ENCODE results near the gene GNG2. TPM values are rescaled to one million over a fixed set of nuclear protein-coding genes. Genes with fewer than 3 reads are reported as not detected.
A peak's percentile ranks its signal among the peaks of the same experiment; 100 is the strongest.

The GNG2 gene
- polyA plus RNA-seq (2013, experiment 1 of 2): 24.3 TPM
- 31.4 TPM for polyA plus RNA-seq (2013, experiment 2 of 2)

DNA sequence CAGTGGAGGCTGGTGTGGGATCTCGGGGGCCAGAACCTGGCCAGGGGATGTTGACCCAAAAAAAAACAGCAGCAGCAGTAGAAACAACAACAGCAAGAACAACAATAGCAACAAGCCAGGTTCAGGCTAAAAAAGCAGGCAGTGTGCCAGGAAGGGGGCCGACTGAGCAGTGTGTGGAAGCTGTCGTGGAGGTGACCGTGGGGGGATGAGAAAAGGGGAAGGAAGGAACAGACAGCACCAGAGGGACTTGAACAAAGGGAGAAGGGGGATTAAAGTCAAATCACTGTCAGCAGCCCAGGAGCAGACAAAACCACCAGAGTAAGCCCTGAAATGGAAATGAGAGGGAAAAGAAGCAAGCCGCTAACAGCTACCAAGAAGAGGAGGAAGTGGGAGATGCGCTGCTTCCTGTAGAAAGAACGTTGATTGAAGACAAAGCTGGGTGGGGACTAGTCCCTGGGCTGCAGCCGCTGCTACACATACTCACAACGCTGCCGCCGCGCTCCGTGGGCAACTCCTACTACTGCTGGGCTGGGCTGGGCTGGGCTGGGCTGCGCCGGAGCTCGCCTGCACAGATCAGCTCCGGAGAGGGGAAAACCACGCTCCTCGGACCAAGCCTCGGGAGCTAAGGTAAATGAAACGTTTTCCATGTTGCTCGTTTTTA is at the start of gene GNG2:
Gene GNG2 (plus strand): TSS at position 449 of the 661 bp plus-strand sequence. CDS start 90,067 bp downstream, outside the sequence.
- Histone ChIP-seq H3K9ac (ENCODE audit: low read depth, low read length) (peak within 1 kb of the TSS; percentile 72), H3K4me1 (ENCODE audit: insufficient read depth, low read length) (peaks cover 14% of the 10 kb centered on the region), H3K36me3 (ENCODE audit: insufficient read depth, low read length) (no peaks in the 10 kb centered on the region), H3K27ac (ENCODE audit: low read depth, low read length) (0 out of 2 replicates have a peak within 1 kb of the TSS, but pooled peaks have one; percentile 2), H3K9me3 (ENCODE audit: insufficient read depth, low read depth, low read length) (no peaks in the 10 kb centered on the region), H3K27me3 (ENCODE audit: insufficient read depth, low read length) (peaks cover 44% of the 10 kb centered on the region), H3K4me3 (ENCODE audit: low read length) (peak within 1 kb of the TSS; percentile 81)
- WGBS: 8% methylated on average over 22 of the region's 22 CpGs

GRCh38 chr14:51811706-51812105 is 48.7 kb upstream of the GNG2 start:
- no peak overlapping the region for H3K9ac ChIP-seq (ENCODE audit: low read depth, low read length)
- no peak overlapping the region for H3K27ac ChIP-seq (ENCODE audit: low read depth, low read length)
- no peaks in the 10 kb centered on the region for H3K9me3 ChIP-seq (ENCODE audit: insufficient read depth, low read depth, low read length)
- no peaks in the 10 kb centered on the region for H3K36me3 ChIP-seq (ENCODE audit: insufficient read depth, low read length)
- H3K27me3 ChIP-seq (ENCODE audit: insufficient read depth, low read length): no peaks in the 10 kb centered on the region
- H3K4me3 ChIP-seq (ENCODE audit: low read length): no peak overlapping the region
- no peaks in the 10 kb centered on the region for H3K4me1 ChIP-seq (ENCODE audit: insufficient read depth, low read length)

GRCh38 chr14:51816031-51816430 is 44.4 kb upstream of the GNG2 start:
- WGBS: 87% methylated on average over 14 of the region's 15 CpGs
- H3K27me3 ChIP-seq (ENCODE audit: insufficient read depth, low read length): no peaks in the 10 kb centered on the region

DNA sequence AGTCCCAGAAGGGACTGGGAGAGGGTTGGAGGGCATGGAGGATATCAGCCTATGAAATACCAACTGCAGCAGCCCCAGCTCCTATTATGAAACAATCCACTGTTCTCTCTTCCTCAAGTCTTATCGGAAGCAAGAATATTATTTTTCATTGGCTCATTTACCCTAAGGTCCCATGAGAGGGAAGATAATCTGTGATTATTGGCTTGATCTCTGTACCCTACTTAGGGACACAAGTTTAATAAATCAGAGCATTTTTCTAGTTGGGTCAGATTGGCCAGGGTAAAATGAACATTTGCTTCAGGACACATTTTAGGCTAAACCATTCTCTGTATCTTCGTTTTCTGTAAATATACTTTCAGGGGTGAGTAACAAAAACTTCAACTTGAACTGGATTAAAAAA is 43.1 kb upstream of the GNG2 start:
- no peak overlapping the region for H3K4me3 ChIP-seq (ENCODE audit: low read length)
- 92% methylated on average over 1 of the region's 2 CpGs for WGBS

More at GRCh38 chr14:51816031-51816430, 44.4 kb upstream of the GNG2 start:
- Histone ChIP-seq H3K4me3 (ENCODE audit: low read length) (no peak overlapping the region), H3K36me3 (ENCODE audit: insufficient read depth, low read length) (no peaks in the 10 kb centered on the region), H3K9ac (ENCODE audit: low read depth, low read length) (no peak overlapping the region), H3K4me1 (ENCODE audit: insufficient read depth, low read length) (no peaks in the 10 kb centered on the region), H3K27ac (ENCODE audit: low read depth, low read length) (no peak overlapping the region), H3K9me3 (ENCODE audit: insufficient read depth, low read depth, low read length) (no peaks in the 10 kb centered on the region)

GRCh38 chr14:51818748-51819380 is 41.5 kb upstream of the GNG2 start:
- no peaks in the 10 kb centered on the region for H3K4me1 ChIP-seq (ENCODE audit: insufficient read depth, low read length)
- no peaks in the 10 kb centered on the region for H3K27me3 ChIP-seq (ENCODE audit: insufficient read depth, low read length)
- no peak overlapping the region for H3K27ac ChIP-seq (ENCODE audit: low read depth, low read length)
- no peak overlapping the region for H3K4me3 ChIP-seq (ENCODE audit: low read length)
- H3K9ac ChIP-seq (ENCODE audit: low read depth, low read length): no peak overlapping the region
- no peaks in the 10 kb centered on the region for H3K36me3 ChIP-seq (ENCODE audit: insufficient read depth, low read length)
- 72% methylated on average over 8 of the region's 9 CpGs for WGBS
- no peaks in the 10 kb centered on the region for H3K9me3 ChIP-seq (ENCODE audit: insufficient read depth, low read depth, low read length)

More for the DNA sequence above, 43.1 kb upstream of the GNG2 start:
- H3K9ac ChIP-seq (ENCODE audit: low read depth, low read length): no peak overlapping the region
- H3K36me3 ChIP-seq (ENCODE audit: insufficient read depth, low read length): no peaks in the 10 kb centered on the region
- no peaks in the 10 kb centered on the region for H3K9me3 ChIP-seq (ENCODE audit: insufficient read depth, low read depth, low read length)
- H3K27me3 ChIP-seq (ENCODE audit: insufficient read depth, low read length): no peaks in the 10 kb centered on the region
- no peak overlapping the region for H3K27ac ChIP-seq (ENCODE audit: low read depth, low read length)
- H3K4me1 ChIP-seq (ENCODE audit: insufficient read depth, low read length): no peaks in the 10 kb centered on the region

DNA sequence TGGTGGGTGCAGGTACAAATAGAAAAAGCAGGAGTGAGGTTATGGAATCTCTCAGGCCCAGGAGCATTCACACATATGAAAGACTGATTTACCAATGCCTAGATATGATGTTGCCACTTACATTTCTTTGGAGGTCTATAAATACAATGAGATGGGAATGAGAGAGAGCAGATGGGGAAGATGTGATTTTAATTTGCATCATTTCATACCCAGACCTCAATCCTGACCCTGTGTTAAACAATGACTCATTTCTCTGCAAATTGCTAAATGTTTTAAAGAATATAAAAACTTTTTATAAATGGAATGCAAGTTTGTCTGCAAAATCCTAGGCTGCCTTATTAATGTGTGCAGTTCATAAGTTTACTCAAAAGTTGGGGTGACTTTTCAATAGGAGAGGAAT is 38.6 kb upstream of the GNG2 start:
- Histone ChIP-seq H3K27ac (ENCODE audit: low read depth, low read length) (no peak overlapping the region), H3K4me1 (ENCODE audit: insufficient read depth, low read length) (no peaks in the 10 kb centered on the region), H3K9me3 (ENCODE audit: insufficient read depth, low read depth, low read length) (no peaks in the 10 kb centered on the region), H3K36me3 (ENCODE audit: insufficient read depth, low read length) (no peaks in the 10 kb centered on the region), H3K27me3 (ENCODE audit: insufficient read depth, low read length) (no peaks in the 10 kb centered on the region), H3K4me3 (ENCODE audit: low read length) (no peak overlapping the region), H3K9ac (ENCODE audit: low read depth, low read length) (no peak overlapping the region)

DNA sequence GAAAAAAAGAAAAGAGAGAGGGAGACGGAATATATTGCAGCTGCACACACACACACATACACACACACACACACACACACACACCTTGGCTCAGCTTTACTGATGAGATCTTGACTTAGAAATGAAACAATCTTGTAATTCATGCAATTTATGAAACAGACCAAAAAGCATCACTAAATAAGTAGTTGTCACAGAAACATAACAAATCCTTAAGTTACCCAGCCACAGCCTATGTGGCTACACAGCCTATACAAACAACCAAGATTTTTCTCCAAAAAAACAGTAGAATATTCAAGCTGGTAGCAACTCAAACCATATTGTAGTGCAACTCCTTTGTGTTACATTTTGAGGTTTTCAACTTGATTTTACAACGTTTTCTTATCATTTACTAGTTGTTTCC is 37.9 kb upstream of the GNG2 start:
- Histone ChIP-seq H3K27ac (ENCODE audit: low read depth, low read length) (no peak overlapping the region), H3K36me3 (ENCODE audit: insufficient read depth, low read length) (no peaks in the 10 kb centered on the region), H3K4me1 (ENCODE audit: insufficient read depth, low read length) (no peaks in the 10 kb centered on the region), H3K9me3 (ENCODE audit: insufficient read depth, low read depth, low read length) (no peaks in the 10 kb centered on the region), H3K27me3 (ENCODE audit: insufficient read depth, low read length) (no peaks in the 10 kb centered on the region), H3K4me3 (ENCODE audit: low read length) (no peak overlapping the region), H3K9ac (ENCODE audit: low read depth, low read length) (no peak overlapping the region)
- WGBS: 66% methylated on average over 1 of the region's 2 CpGs

- WGBS: 91% methylated on average over 6 of the region's 6 CpGs
- Histone ChIP-seq H3K9ac (ENCODE audit: low read depth, low read length) (no peak overlapping the region), H3K9me3 (ENCODE audit: insufficient read depth, low read depth, low read length) (no peaks in the 10 kb centered on the region), H3K36me3 (ENCODE audit: insufficient read depth, low read length) (no peaks in the 10 kb centered on the region), H3K4me3 (ENCODE audit: low read length) (no peak overlapping the region), H3K4me1 (ENCODE audit: insufficient read depth, low read length) (no peaks in the 10 kb centered on the region; the same call in 1 of the 2 replicates), H3K27ac (ENCODE audit: low read depth, low read length) (no peak overlapping the region), H3K27me3 (ENCODE audit: insufficient read depth, low read length) (no peaks in the 10 kb centered on the region)
These were observed 36.7 kb upstream of the GNG2 start for GRCh38 chr14:51823706-51824105.

DNA sequence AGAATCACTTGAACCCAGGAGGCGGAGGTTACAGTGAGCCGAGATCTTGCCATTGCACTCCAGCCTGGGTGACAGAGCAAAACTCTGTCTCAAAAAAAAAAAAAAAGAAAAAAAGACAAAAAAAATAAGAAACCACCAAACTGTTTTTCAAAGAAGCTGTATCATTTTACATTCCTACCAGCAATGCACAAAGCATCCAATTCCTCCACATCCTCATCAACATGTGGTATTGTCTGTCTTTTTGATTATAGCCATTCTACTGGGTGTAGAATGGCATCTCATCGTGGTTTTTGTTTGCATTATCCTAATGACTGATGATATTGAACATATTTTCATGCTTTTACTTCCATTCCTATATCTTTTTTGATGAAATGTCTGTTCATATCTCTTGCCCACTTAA is 36.2 kb upstream of the GNG2 start:
- 98% methylated on average over 3 of the region's 3 CpGs for WGBS
- no peak overlapping the region for H3K27ac ChIP-seq (ENCODE audit: low read depth, low read length)
- H3K9me3 ChIP-seq (ENCODE audit: insufficient read depth, low read depth, low read length): no peaks in the 10 kb centered on the region
- no peaks in the 10 kb centered on the region; the same call in 1 of the 2 replicates for H3K4me1 ChIP-seq (ENCODE audit: insufficient read depth, low read length)
- no peak overlapping the region for H3K9ac ChIP-seq (ENCODE audit: low read depth, low read length)
- H3K27me3 ChIP-seq (ENCODE audit: insufficient read depth, low read length): no peaks in the 10 kb centered on the region
- H3K36me3 ChIP-seq (ENCODE audit: insufficient read depth, low read length): no peaks in the 10 kb centered on the region
- H3K4me3 ChIP-seq (ENCODE audit: low read length): no peak overlapping the region

GRCh38 chr14:51825926-51826325 is 34.5 kb upstream of the GNG2 start:
- Histone ChIP-seq H3K27me3 (ENCODE audit: insufficient read depth, low read length) (no peaks in the 10 kb centered on the region), H3K4me1 (ENCODE audit: insufficient read depth, low read length) (no peaks in the 10 kb centered on the region; the same call in 1 of the 2 replicates), H3K4me3 (ENCODE audit: low read length) (no peak overlapping the region), H3K9ac (ENCODE audit: low read depth, low read length) (no peak overlapping the region), H3K27ac (ENCODE audit: low read depth, low read length) (no peak overlapping the region), H3K36me3 (ENCODE audit: insufficient read depth, low read length) (no peaks in the 10 kb centered on the region), H3K9me3 (ENCODE audit: insufficient read depth, low read depth, low read length) (no peaks in the 10 kb centered on the region)
- WGBS: 100% methylated on average over 1 of the region's 1 CpG

DNA sequence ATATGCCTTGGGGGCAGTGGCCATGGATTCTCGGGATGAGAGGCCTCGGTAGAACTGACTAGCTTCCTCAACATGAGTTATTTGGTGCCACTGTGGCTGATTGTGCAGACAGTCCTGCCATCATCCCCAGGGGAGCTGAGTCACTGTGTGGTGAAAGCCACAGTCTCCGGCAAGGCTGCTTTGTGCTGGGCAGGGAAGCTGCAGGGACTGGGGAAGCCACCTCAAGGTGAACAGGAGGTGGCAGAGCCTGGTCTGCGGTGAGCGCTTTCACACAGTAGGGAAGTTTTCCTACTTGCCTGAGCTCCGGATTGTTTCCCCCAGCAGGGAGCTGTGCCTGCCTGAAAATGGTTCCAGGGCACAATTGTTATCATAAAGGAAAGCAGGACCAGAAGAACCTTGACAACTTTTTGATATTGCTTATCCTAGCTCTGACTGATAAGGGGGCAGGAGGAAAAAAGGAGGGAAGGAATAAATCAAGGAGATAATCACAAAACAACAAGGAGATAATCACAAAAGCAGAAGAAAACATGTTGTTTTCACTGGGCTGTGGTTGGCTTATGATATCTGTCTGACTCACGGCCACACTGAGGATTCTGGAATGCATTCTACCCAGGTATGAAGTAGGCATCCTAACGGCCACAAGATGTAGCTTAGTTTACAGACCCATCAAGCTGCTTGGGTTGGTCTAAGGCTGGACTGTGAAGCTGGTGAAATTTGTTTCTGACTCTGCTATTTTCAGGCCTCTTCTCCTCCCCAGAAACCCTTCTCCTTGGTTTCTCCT is 32.2 kb upstream of the GNG2 start:
- Histone ChIP-seq H3K27ac (ENCODE audit: low read depth, low read length) (no peak overlapping the region), H3K9ac (ENCODE audit: low read depth, low read length) (no peak overlapping the region), H3K9me3 (ENCODE audit: insufficient read depth, low read depth, low read length) (no peaks in the 10 kb centered on the region), H3K4me3 (ENCODE audit: low read length) (no peak overlapping the region), H3K4me1 (ENCODE audit: insufficient read depth, low read length) (no peaks in the 10 kb centered on the region; the same call in 1 of the 2 replicates), H3K27me3 (ENCODE audit: insufficient read depth, low read length) (no peaks in the 10 kb centered on the region), H3K36me3 (ENCODE audit: insufficient read depth, low read length) (no peaks in the 10 kb centered on the region)
- WGBS: 59% methylated on average over 8 of the region's 8 CpGs
